Lung (tissue), 12 donors: ENCODE data around the gene TM9SF2. TPM values are rescaled to one million over a fixed set of nuclear protein-coding genes. Genes with fewer than 3 reads are reported as not detected.

Experiments
- ATAC-seq: fragments of 200-7000 bp; cut with Tn5 transposase; one replicate; pipeline ENCODE4 v1.9.1; 2020; ENCODE audit warnings: moderate number of reproducible peaks; ENCODE audit not compliant: insufficient read depth, low FRiP score
- DNase-seq, 3 donors: peaks; one replicate each; pipeline ENCODE4 v3.0.0-alpha.2; 2013 to 2017
- H3K27ac ChIP-seq, 2 donors: one replicate each; pipeline ENCODE4 v1.5.1; 2013; ENCODE audit warnings: mild to moderate bottlenecking in 2 of 2, moderate library complexity in 2 of 2, control low read depth in 1 of 2, inconsistent platforms in 1 of 2, low read depth in 1 of 2, low read length in 1 of 2
- H3K27me3 ChIP-seq, 3 donors: one replicate each; pipeline ENCODE4 v1.5.1; 2013; ENCODE audit warnings: low read length in 2 of 3; ENCODE audit not compliant: control insufficient read depth in 3 of 3, insufficient read depth in 3 of 3
- H3K36me3 ChIP-seq, 4 donors: one replicate each; pipeline ENCODE4 v1.5.1; 2013; ENCODE audit warnings: low read length in 4 of 4, mild to moderate bottlenecking in 1 of 4, moderate library complexity in 1 of 4; ENCODE audit not compliant: control insufficient read depth in 4 of 4, insufficient read depth in 4 of 4
- H3K4me1 ChIP-seq, 5 donors: one replicate each; pipeline ENCODE4 v1.5.1; 2013; ENCODE audit warnings: low read length in 5 of 5, mild to moderate bottlenecking in 2 of 5, moderate library complexity in 1 of 5; ENCODE audit not compliant: control insufficient read depth in 5 of 5, insufficient read depth in 5 of 5
- H3K4me3 ChIP-seq: one replicate; pipeline ENCODE4 v1.5.1; 2013; ENCODE audit warnings: mild to moderate bottlenecking, control low read depth, moderate library complexity
- H3K9ac ChIP-seq, 2 donors: one replicate each; pipeline ENCODE4 v1.5.1; 2013; ENCODE audit warnings: low read length in 2 of 2, control low read depth in 1 of 2; ENCODE audit not compliant: insufficient read depth in 1 of 2
- H3K9me3 ChIP-seq, 4 donors: one replicate each; pipeline ENCODE4 v1.5.1; 2013; ENCODE audit warnings: low read length in 3 of 4, mild to moderate bottlenecking in 1 of 4, moderate library complexity in 1 of 4; ENCODE audit not compliant: control insufficient read depth in 4 of 4, insufficient read depth in 3 of 4
- CTCF ChIP-seq: IDR thresholded peaks from 2 replicates; pipeline ENCODE4 v1.5.1; 2012; ENCODE audit warnings: mild to moderate bottlenecking; ENCODE audit errors: control extremely low read depth, extremely low read depth
- WGBS, 2 donors: extraction: QIAGEN DNeasy Blood & Tissue Kit; methylation state at CpG; one replicate each; pipeline ENCODE4 v1.1.7; 2013; 5-methylcytosine and 5-hydroxymethylcytosine counted together
- polyA plus RNA-seq, 2 donors: library from polyadenylated mRNA; stranded (reverse); fragments of 200-250 nt; gene quantifications; one replicate each; pipeline ENCODE4 v1.2.1, GENCODE V29; 2013
- total RNA-seq, 2 donors: library from RNA; depleted of rRNA in 1 of 2; stranded (reverse); fragments of >200 nt in 1 of 2; gene quantifications; one replicate each; pipeline ENCODE4 v1.2.1, GENCODE V29; 2014 to 2021
- donor health status: control.
- donor health status: control.
- donor health status: Bipolar disorder and iron deficiency.
- donor health status: healthy.
- donor health status: DM: yes; HTN: yes; CAD: no.

TM9SF2 gene
- total and polyA plus RNA-seq, 4 donors = 54.4 to 164 (median 110) TPM

- ATAC-seq (no peak), DNase-seq (peak in 1 of 3 donors; percentile 6)
- Histone ChIP-seq H3K9ac (no peak overlapping the region), H3K4me1 (peaks cover 0 to 2% (median 0%) of the 10 kb centered on the region in 5 donors), H3K36me3 (peaks cover 21 to 42% (median 26%) of the 10 kb centered on the region in 4 donors), H3K9me3 (no peaks in the 10 kb centered on the region), H3K27ac (peak overlapping the region in 1 of 2 donors; percentile 15), H3K27me3 (no peaks in the 10 kb centered on the region), H3K4me3 (no peak overlapping the region)
- TF ChIP-seq CTCF = no peak
- 68 to 74% methylated on average over 8 of the region's 8 CpGs for WGBS, 2 donors
Measured at GRCh38 chr13:99542788-99543406, 41.6 kb downstream of the TM9SF2 start.

- Histone ChIP-seq H3K36me3 (peaks cover 30 to 45% (median 31%) of the 10 kb centered on the region in 4 donors), H3K4me1 (peaks cover 0 to 4% (median 0%) of the 10 kb centered on the region in 5 donors), H3K9ac (no peak overlapping the region), H3K27ac (no peak overlapping the region), H3K27me3 (no peaks in the 10 kb centered on the region), H3K4me3 (no peak overlapping the region), H3K9me3 (no peaks in the 10 kb centered on the region)
- TF ChIP-seq CTCF = no peak
- DNase-seq (no peak), ATAC-seq (no peak)
- 91 to 94% methylated on average over 6 of the region's 6 CpGs for WGBS, 2 donors
Measured at GRCh38 chr13:99545361-99545760, 44.1 kb downstream of the TM9SF2 start.

- no peak for ATAC-seq
- Histone ChIP-seq H3K4me1 (peaks cover 0 to 4% (median 0%) of the 10 kb centered on the region in 5 donors), H3K9me3 (no peaks in the 10 kb centered on the region), H3K4me3 (no peak overlapping the region), H3K27me3 (no peaks in the 10 kb centered on the region), H3K9ac (no peak overlapping the region), H3K36me3 (peaks cover 27 to 46% (median 27%) of the 10 kb centered on the region in 4 donors), H3K27ac (no peak overlapping the region)
- 79 to 91% methylated on average over 7 of the region's 7 CpGs for WGBS, 2 donors
- DNase-seq = no peak
- TF ChIP-seq CTCF = no peak
Measured at GRCh38 chr13:99545979-99546378, 44.7 kb downstream of the TM9SF2 start.
